A673 (cell line): ENCODE results near the gene BAIAP3. TPM values are rescaled to one million over a fixed set of nuclear protein-coding genes. Genes with fewer than 3 reads are reported as not detected.

ENCODE experiments used
- BruUV-seq: library from RNA; stranded (reverse); fragments of 400-500 nt; replicated peaks from 2 replicates; lab custom pipeline; 2021; lab: Mats Ljungman, UMichigan
- CTCF ChIA-PET: fragments of 300-600 bp; sonication (Branson Sonifier 250); formaldehyde crosslinking; loops from one replicate; lab custom pipeline; 2022; ENCODE audit warnings: antibody characterized with exemption; lab: Charles Lee
- POLR2A ChIA-PET: fragments of 300-600 bp; sonication (Branson Sonifier 250); formaldehyde crosslinking; loops from one replicate; lab custom pipeline; 2022; ENCODE audit warnings: antibody characterized with exemption; ENCODE audit not compliant: low non-redundant PET; lab: Charles Lee
- DNase-seq: peaks from one replicate; pipeline ENCODE4 v3.0.0-alpha.2; 2015; ENCODE audit warnings: low spot score
- H3K27ac ChIP-seq: fragments of 200-600 bp; sonication (generic); 2 replicates; pipeline ENCODE4 v1.5.1; 2016; ENCODE audit warnings: mixed run types, low read depth, mild to moderate bottlenecking, mixed read lengths, antibody characterized with exemption, low read length; ENCODE audit not compliant: poor library complexity, severe bottlenecking
- H3K27me3 ChIP-seq: fragments of 200-600 bp; sonication (generic); replicated peaks from 2 replicates; pipeline ENCODE4 v1.6.1; 2017; ENCODE audit warnings: mixed run types, low read depth, mild to moderate bottlenecking, mixed read lengths, antibody characterized with exemption, low read length; ENCODE audit not compliant: insufficient read depth, poor library complexity
- H3K36me3 ChIP-seq: fragments of 200-600 bp; sonication (generic); 2 replicates; pipeline ENCODE4 v1.6.1; 2016; ENCODE audit warnings: mixed run types, mild to moderate bottlenecking, mixed read lengths, antibody characterized with exemption, low read length; ENCODE audit not compliant: insufficient read depth, poor library complexity, severe bottlenecking
- H3K4me1 ChIP-seq: fragments of 200-600 bp; sonication (generic); 2 replicates; pipeline ENCODE4 v1.6.1; 2017; ENCODE audit warnings: mixed run types, mild to moderate bottlenecking, mixed read lengths, antibody characterized with exemption, low read length; ENCODE audit not compliant: insufficient read depth, poor library complexity, severe bottlenecking
- H3K4me3 ChIP-seq: fragments of 200-600 bp; sonication (generic); 2 replicates; pipeline ENCODE4 v1.5.1; 2016; ENCODE audit warnings: low read depth, mixed run types, mild to moderate bottlenecking, mixed read lengths, low read length; ENCODE audit not compliant: poor library complexity, severe bottlenecking
- H3K9me3 ChIP-seq: fragments of 200-600 bp; sonication (generic); 2 replicates; pipeline ENCODE4 v1.6.1; 2016; ENCODE audit warnings: mixed run types, low read depth, mild to moderate bottlenecking, mixed read lengths, antibody characterized with exemption, low read length; ENCODE audit not compliant: poor library complexity, severe bottlenecking
- CTCF ChIP-seq: fragments of 300-800, 200-600 bp; sonication (generic); conservative IDR thresholded peaks from 2 replicates; pipeline ENCODE4 v1.5.1; 2017; ENCODE audit warnings: low read depth, mild to moderate bottlenecking, antibody characterized with exemption, low read length, moderate library complexity, mixed read lengths
- EZH2 ChIP-seq: fragments of 200-600 bp; sonication (generic); IDR thresholded peaks from 2 replicates; pipeline ENCODE4 v1.6.1; 2017; ENCODE audit warnings: borderline replicate concordance, low read depth, mild to moderate bottlenecking, mixed read lengths, antibody characterized with exemption, low read length; ENCODE audit not compliant: poor library complexity, severe bottlenecking
- intact Hi-C: fragments of 100-400 bp; cut with micrococcal nuclease; formaldehyde crosslinking; loops from one replicate; pipeline ENCODE4 v1.10.0; 2022; ENCODE audit not compliant: unreplicated experiment
- total RNA-seq: library from RNA; stranded (reverse); gene quantifications from 2 replicates; pipeline ENCODE4 v1.2.3, GENCODE V29; 2021

BAIAP3 gene
- total RNA-seq, 1 experiment from 2014 or later, result 2.0 TPM

DNA sequence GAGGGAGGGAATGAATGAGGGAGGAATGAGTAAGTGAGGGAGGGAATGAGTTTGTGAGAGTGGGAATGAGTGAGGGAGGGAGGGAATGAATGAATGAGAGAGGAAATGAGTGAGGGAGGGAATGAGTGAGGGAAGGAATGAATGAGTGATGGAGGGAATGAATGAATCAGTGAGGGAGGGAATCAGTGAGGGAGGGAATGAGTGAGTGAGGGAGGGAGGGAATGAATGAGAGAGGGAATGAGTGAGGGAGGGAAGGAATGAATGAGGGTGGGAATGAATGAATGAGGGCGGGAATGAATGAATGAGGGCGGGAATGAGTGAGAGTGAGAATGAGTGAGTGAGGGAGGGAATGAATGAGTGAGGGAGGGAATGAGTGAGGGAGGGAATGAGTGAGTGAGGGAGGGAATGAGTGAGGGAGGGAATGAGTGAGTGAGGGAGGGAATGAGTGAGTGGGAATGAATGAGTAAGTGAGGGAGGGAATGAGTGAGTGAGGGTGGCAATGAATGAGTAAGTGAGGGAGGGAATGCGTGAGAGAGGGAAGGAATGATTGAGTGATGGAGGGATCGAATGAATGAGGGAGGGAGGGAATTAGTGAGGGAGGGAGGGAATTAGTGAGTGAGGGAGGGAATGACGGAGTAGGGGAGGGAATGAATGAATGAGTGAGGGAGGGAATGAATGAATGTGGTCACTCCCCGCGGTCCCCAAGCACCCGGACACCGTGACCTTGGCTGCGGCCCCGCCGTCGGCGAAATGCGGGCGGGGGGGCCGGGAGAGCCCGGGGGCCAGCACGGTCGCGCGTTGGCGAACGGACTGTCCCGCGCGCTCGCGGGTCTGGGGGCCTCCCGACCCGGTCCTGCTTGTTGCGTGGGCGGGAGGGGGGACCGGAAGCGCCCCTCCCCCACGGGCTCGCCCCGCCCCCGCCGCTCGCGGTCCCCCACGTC is 25.1 kb upstream of the BAIAP3 start:
- no peaks in the 10 kb centered on the region for H3K27me3 ChIP-seq
- intact Hi-C loops, result no loop called here
- DNase-seq, result peak; percentile 73
- ChIA-PET POLR2A (interaction anchor here (0.6 kb wide), 1 partner anchor 397 kb away, joined by 3 read pairs; no protein-coding TSS in a partner anchor), CTCF (no interaction called here)
- H3K4me1 ChIP-seq, result peaks cover 8% of the 10 kb centered on the region
- H3K9me3 ChIP-seq, result no peaks in the 10 kb centered on the region
- no TSS peak for BruUV-seq
- TF ChIP-seq EZH2 (no peak), CTCF (no peak)
- H3K27ac ChIP-seq, result peak overlapping the region; percentile 100
- peak overlapping the region; percentile 95 for H3K4me3 ChIP-seq
- peaks cover 16% of the 10 kb centered on the region for H3K36me3 ChIP-seq

GRCh38 chr16:1308977-1309885 is 24.2 kb upstream of the BAIAP3 start, which contains the start of gene UBE2I:
TSS of gene UBE2I (plus strand) at chr16:1309636. CDS start at chr16:1314031, 4,395 bp downstream.
- POLR2A ChIA-PET, result interaction anchor here (0.6 kb wide), 1 partner anchor 396 kb away, joined by 3 read pairs; no protein-coding TSS in a partner anchor

More at GRCh38 chr16:1308977-1309885, 24.2 kb upstream of the BAIAP3 start, which contains the start of gene UBE2I:
- peaks cover 24% of the 10 kb centered on the region for H3K36me3 ChIP-seq
- H3K27ac ChIP-seq, result peak within 1 kb of the TSS; percentile 100
- BruUV-seq, result no TSS peak
- H3K9me3 ChIP-seq, result no peaks in the 10 kb centered on the region
- CTCF ChIA-PET, result no interaction called here
- no peaks in the 10 kb centered on the region for H3K27me3 ChIP-seq
- peak; percentile 99 for DNase-seq
- no peak for TF ChIP-seq EZH2
- TF ChIP-seq CTCF, result no peak
- intact Hi-C loops, result no loop called here
- H3K4me1 ChIP-seq, result peaks cover 8% of the 10 kb centered on the region
- peak within 1 kb of the TSS; percentile 95 for H3K4me3 ChIP-seq
